Adrenal gland (tissue), 12 donors: ENCODE data around the gene GRP. TPM values are rescaled to one million over a fixed set of nuclear protein-coding genes. Genes with fewer than 3 reads are reported as not detected.

Source experiments
- DNase-seq, 7 donors: peaks; one replicate each; pipeline ENCODE4 v3.0.0-alpha.2; 2019 to 2020
- H3K27ac ChIP-seq, 5 donors: fragments of 200-600 bp; sonication (generic) in 4 of 5; 1 replicate in 3 of 5; 2 replicates in 2 of 5; pipeline versions ENCODE4 v1.5.1 to v1.8.0; 2016 to 2020; ENCODE audit warnings: mild to moderate bottlenecking in 1 of 5
- H3K27me3 ChIP-seq: fragments of 200-600 bp; 2 replicates; pipeline ENCODE4 v1.8.0; 2021
- H3K36me3 ChIP-seq, 2 donors: fragments of 200-600 bp; replicated peaks in 1 of 2; 1 replicate in 1 of 2; 2 replicates in 1 of 2; pipeline versions ENCODE4 v1.5.1 to v1.8.0; 2018 to 2022
- H3K4me1 ChIP-seq, 2 donors: fragments of 200-600 bp; replicated peaks in 1 of 2; 1 replicate in 1 of 2; 2 replicates in 1 of 2; pipeline versions ENCODE4 v1.5.1 to v1.8.0; 2018 to 2021
- H3K4me3 ChIP-seq, 4 donors: fragments of 200-600 bp; sonication (generic) in 3 of 4; one replicate each; pipeline ENCODE4 v1.5.1; 2016 to 2018
- H3K9me3 ChIP-seq, 3 donors: fragments of 200-600 bp; sonication (generic) in 1 of 3; replicated peaks in 1 of 3; 1 replicate in 2 of 3; 2 replicates in 1 of 3; pipeline versions ENCODE4 v1.5.1 to v1.8.0; 2016 to 2021
- CTCF ChIP-seq, 6 experiments: fragments of 450-650 bp in 4 of 6; fragments of 200-600 bp in 2 of 6; sonication (generic) in 1 of 6; IDR thresholded peaks; 1 replicate in 5 of 6; 2 replicates in 1 of 6; pipeline versions ENCODE4 v1.5.1 to v1.8.0; 2016 to 2021; ENCODE audit warnings: antibody characterized with exemption in 6 of 6, mild to moderate bottlenecking in 2 of 6, moderate library complexity in 1 of 6
- POLR2A ChIP-seq, 2 donors: fragments of 450-650 bp; IDR thresholded peaks; one replicate each; pipeline ENCODE4 v1.6.1; 2017; ENCODE audit warnings: antibody characterized with exemption in 2 of 2, mild to moderate bottlenecking in 2 of 2, moderate library complexity in 1 of 2
- WGBS, 4 donors: extraction: QIAGEN DNeasy Blood & Tissue Kit in 2 of 4; methylation state at CpG; one replicate each; pipeline versions ENCODE4 v1.1.5 to v1.1.7; 2013 to 2017; 5-methylcytosine and 5-hydroxymethylcytosine counted together
- intact Hi-C, 2 donors: fragments of 100-400 bp; cut with DNase I; formaldehyde crosslinking; loops; one replicate each; pipeline versions ENCODE4 v1.14.1 to v1.15.0; 2022 to 2023
- polyA plus RNA-seq, 3 donors: library from polyadenylated mRNA; stranded (reverse); fragments of 200-250 nt in 2 of 3; fragments of 350-450 nt in 1 of 3; fragmentation: Illumina TruSeq in 1 of 3; extraction: RNeasy Lipid Tissue Mini Kit (QIAGEN cat#74804) in 1 of 3; gene quantifications; one replicate each; pipeline ENCODE4 v1.2.3, GENCODE V29; 2013 to 2014
- total RNA-seq, 9 donors: library from RNA; depleted of rRNA in 4 of 9; stranded (reverse); fragments of >200 nt in 4 of 9; fragments of 120-200 nt in 1 of 9; fragmentation: NEBNext Ultra II Directional in 1 of 9; extraction: Animal tissue kit (Norgen Biotek cat#: 25700) in 1 of 9; gene quantifications; one replicate each; pipeline versions ENCODE4 v1.1.0 to v1.2.4, GENCODE V29; 2013 to 2023
- donor health status: healthy with polysubstance abuse.
- donor health status: Bipolar disorder and iron deficiency.
- donor health status: DM: yes; HTN: yes; CAD: no.
- donor health status: DM: no; HTN: no; CAD: no.
- donor health status: DM: no; HTN: no; CAD: no.
- donor health status: DM: yes; HTN: yes; CAD: no.

Gene GRP
- total and polyA plus RNA-seq, 12 donors, result 0.20 to 1.2 (median 0.74) TPM; not detected in 9

- no peak for DNase-seq
- 5 to 24% (median 8%) methylated on average over 7 to 12 of the region's 12 CpGs for WGBS, 4 donors
- H3K4me1 ChIP-seq, result no peaks in the 10 kb centered on the region
- TF ChIP-seq CTCF (IDR thresholded peaks at IDR 0.05), result no peak
- no peak for TF ChIP-seq POLR2A (IDR thresholded peaks at IDR 0.05)
- no peak overlapping the region for H3K27ac ChIP-seq
- peaks cover 76% of the 10 kb centered on the region for H3K27me3 ChIP-seq
- intact Hi-C loops, result no loop called here
- no peaks in the 10 kb centered on the region for H3K36me3 ChIP-seq
- no peaks in the 10 kb centered on the region for H3K9me3 ChIP-seq
- H3K4me3 ChIP-seq, result no peak overlapping the region
Observed at GRCh38 chr18:59265974-59266369, 46.0 kb downstream of the GRP start.

GRCh38 chr18:59266459-59266858 is 46.5 kb downstream of the GRP start:
- TF ChIP-seq CTCF (IDR thresholded peaks at IDR 0.05) (no peak), POLR2A (IDR thresholded peaks at IDR 0.05) (no peak)
- no peak overlapping the region for H3K4me3 ChIP-seq
- no peak for DNase-seq
- H3K9me3 ChIP-seq, result no peaks in the 10 kb centered on the region
- H3K27ac ChIP-seq, result no peak overlapping the region
- 6 to 25% (median 17%) methylated on average over 1 of the region's 1 CpG for WGBS, 4 donors
- intact Hi-C loops, result no loop called here
- peaks cover 81% of the 10 kb centered on the region for H3K27me3 ChIP-seq
- no peaks in the 10 kb centered on the region for H3K4me1 ChIP-seq
- H3K36me3 ChIP-seq, result no peaks in the 10 kb centered on the region

GRCh38 chr18:59266886-59267502 is 47.0 kb downstream of the GRP start:
- 7 to 10% (median 9%) methylated on average over 10 of the region's 10 CpGs for WGBS, 4 donors
- intact Hi-C loops, result no loop called here
- no peak for DNase-seq

GRCh38 chr18:59267503-59268126 is 47.7 kb downstream of the GRP start:
- no peak for DNase-seq
- 0 to 4% (median 3%) methylated on average over 10 to 41 of the region's 41 CpGs for WGBS, 4 donors

More at GRCh38 chr18:59266886-59267502, 47.0 kb downstream of the GRP start:
- Histone ChIP-seq H3K27ac (no peak overlapping the region), H3K27me3 (peaks cover 86% of the 10 kb centered on the region), H3K4me3 (no peak overlapping the region), H3K4me1 (no peaks in the 10 kb centered on the region), H3K36me3 (no peaks in the 10 kb centered on the region), H3K9me3 (no peaks in the 10 kb centered on the region)
- no peak for TF ChIP-seq CTCF (IDR thresholded peaks at IDR 0.05)
- TF ChIP-seq POLR2A (IDR thresholded peaks at IDR 0.05), result no peak

More at GRCh38 chr18:59267503-59268126, 47.7 kb downstream of the GRP start:
- H3K4me1 ChIP-seq, result peaks cover 0 to 6% of the 10 kb centered on the region in 2 donors
- no peak for TF ChIP-seq POLR2A (IDR thresholded peaks at IDR 0.05)
- TF ChIP-seq CTCF (IDR thresholded peaks at IDR 0.05), result no peak
- H3K36me3 ChIP-seq, result no peaks in the 10 kb centered on the region
- no peak overlapping the region for H3K4me3 ChIP-seq
- H3K27me3 ChIP-seq, result peaks cover 93% of the 10 kb centered on the region
- no peak overlapping the region for H3K27ac ChIP-seq
- no peaks in the 10 kb centered on the region for H3K9me3 ChIP-seq
- intact Hi-C loops, result no loop called here
